HG03064 (cell line): ENCODE data around the gene TBCD.

Experiments
- ATAC-seq: cut with Tn5 transposase; IDR thresholded peaks from one replicate; pipeline ENCODE4 v1.9.1; 2021; ENCODE audit warnings: low read depth; ENCODE audit not compliant: unreplicated experiment

The TBCD gene

GRCh38 chr17:82843904-82844680 lies 92.2 kb downstream of the TBCD start:
- no peak for ATAC-seq

DNA sequence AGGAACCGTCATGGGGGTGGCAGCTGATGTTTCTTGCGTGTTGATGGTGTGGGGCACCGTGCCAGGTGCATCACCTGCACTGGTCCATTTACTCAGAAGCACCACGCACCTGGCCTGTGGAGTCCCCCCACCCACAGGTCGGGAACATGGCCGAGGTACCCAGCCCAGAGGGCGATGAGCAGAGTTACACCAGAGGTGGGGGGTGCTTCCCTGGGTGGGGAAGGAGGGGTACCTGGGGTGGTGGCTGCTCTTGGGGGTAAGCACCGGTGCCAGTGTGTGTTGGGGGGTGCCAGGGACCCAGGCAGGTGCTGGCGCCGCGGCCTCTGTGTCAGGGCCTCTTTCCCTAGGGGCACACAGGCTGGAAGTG lies 92.9 kb downstream of the TBCD start:
- ATAC-seq, result no peak

- ATAC-seq, result no peak
These were observed 93.4 kb downstream of the TBCD start for GRCh38 chr17:82845163-82845807.

DNA sequence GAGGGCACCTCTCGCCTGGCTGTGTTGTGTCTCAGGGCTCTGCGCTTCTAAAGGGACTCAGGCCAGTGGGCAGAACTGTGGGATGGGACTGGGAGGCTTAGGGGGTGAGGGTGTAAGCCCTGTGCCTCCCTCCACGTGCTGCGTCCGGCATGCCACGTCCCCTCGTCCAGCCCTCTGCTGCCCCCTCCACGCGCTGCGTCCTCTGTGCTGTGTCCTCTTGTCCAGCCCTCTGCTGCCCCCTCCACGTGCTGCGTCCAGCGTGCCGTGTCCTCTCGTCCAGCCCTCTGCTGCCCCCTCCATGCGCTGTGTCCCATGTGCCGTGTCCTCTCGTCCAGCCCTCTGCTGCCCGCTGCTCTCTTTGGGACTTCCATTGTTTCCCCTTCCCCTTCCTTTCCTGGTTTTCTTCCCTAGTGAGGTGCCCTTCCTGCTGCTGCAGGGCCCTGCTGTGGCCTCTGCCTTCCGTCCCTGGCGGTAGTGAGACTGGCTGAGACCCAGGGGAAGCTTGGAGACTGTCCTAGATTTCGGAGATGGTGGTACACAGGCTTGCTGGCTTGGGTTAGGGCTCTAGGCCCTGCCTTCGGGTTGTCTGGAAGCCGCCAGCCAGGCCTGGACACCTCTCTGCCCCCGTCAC lies 94.3 kb downstream of the TBCD start:
- no peak for ATAC-seq

GRCh38 chr17:82848022-82848592 lies 96.2 kb downstream of the TBCD start:
- no peak for ATAC-seq

GRCh38 chr17:82849076-82849945 lies 97.4 kb downstream of the TBCD start:
- ATAC-seq, result no peak

DNA sequence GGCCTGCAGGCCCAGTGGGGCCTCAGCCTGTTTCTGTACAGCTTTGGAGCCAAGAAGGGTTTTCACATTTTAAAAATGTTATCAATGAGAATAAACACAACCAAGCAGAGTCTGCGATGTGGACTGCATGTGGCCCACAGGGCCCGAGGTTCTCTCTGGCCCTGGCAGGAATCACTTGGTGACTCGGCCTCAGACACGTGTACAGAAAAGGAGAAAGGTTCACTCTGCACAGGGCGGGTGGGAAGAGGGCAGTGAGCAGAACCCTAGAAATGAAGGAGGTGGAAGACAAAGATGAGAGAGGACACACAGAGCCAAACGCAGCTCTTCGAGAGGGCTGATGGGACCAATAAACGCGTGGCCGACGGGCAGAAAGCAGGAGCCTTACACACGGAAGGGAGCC lies 99.5 kb downstream of the TBCD start:
- no peak for ATAC-seq

GRCh38 chr17:82854226-82854625 lies 102.4 kb downstream of the TBCD start:
- no peak for ATAC-seq

- ATAC-seq, result no peak
These were observed 104.5 kb downstream of the TBCD start for GRCh38 chr17:82856361-82856760.

DNA sequence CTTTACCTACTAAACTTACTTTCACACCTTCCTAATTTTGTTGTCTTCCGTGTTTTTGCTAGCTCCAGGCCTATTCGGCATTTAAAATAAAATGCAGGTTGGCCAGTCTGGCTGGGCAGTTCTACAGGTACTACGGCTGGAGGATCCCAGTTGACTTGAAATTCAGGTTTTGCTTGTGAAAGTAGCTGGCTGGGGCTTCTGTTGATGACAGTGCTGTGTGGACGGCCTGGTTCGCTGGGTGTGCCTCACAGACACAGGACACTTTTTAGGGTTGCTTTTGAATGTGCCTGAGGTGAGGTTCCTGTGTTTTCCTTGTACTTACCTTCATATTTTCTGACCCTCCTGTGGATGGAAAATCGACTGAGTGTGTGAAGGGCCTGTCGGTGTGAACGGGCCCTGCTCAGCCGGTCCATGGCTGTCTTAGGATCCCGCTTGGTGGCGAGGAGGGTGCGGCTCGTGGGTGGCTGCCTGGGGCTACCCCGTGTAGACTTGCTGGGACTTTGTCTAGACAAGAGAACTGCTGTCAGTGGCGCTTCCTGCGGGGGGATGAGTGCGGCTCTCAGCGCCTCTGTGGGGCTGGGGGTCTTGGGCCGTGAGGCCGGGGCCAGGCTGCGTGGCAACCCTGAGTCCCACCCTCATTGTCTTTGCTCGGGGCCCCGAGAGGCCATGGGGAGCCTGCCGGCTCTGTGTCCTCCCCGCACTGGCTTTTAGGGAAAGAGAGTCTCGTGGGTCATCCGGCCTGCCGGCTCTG lies 106.7 kb downstream of the TBCD start:
- no peak for ATAC-seq

DNA sequence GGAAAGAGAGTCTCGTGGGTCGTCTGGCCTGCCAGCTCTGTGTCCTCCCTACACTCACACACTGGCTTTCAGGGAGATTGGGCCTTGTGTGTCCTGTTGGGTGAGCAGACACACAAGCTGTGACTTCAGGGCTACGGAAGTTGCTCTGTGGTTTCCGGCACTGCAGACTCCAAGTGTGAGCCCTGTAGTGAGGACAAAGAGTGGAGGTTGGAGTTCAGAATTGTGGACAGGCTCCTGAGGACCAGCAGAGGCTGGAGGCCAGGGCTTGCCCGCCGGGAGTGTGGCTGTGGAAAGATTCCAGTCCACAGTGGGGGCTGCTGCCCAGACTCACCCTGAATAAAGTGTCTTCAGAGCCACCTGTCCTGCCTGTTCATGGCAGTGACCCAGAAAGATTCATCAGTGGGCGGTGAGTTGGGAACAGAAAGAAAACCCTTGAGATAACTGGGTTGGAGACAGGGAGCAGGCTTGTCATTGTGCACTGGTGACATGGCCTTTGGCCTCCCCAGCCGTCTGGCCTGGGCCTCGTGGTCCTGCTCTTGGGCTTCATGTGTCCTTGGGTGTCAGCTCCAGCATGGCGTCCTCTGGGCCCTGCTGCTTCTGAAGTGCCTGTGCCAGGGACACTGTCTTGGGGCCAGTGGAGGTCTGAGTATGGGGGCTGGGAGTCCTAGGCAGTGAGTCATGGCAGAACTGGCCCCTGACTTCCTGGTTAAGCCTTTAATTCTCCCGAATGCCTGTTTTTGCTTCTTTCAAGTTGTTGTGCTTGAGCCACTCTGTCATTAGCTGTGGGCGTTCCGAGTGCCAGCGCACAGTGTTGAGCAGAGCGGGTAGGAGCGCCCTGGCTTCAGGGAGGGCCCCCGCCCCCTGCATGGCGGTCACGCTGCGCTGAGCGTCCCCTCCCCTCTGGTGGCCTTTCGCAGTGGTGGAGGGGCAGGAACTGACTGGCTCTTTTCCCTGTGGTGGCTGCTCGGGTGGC lies 107.9 kb downstream of the TBCD start:
- ATAC-seq, result no peak

DNA sequence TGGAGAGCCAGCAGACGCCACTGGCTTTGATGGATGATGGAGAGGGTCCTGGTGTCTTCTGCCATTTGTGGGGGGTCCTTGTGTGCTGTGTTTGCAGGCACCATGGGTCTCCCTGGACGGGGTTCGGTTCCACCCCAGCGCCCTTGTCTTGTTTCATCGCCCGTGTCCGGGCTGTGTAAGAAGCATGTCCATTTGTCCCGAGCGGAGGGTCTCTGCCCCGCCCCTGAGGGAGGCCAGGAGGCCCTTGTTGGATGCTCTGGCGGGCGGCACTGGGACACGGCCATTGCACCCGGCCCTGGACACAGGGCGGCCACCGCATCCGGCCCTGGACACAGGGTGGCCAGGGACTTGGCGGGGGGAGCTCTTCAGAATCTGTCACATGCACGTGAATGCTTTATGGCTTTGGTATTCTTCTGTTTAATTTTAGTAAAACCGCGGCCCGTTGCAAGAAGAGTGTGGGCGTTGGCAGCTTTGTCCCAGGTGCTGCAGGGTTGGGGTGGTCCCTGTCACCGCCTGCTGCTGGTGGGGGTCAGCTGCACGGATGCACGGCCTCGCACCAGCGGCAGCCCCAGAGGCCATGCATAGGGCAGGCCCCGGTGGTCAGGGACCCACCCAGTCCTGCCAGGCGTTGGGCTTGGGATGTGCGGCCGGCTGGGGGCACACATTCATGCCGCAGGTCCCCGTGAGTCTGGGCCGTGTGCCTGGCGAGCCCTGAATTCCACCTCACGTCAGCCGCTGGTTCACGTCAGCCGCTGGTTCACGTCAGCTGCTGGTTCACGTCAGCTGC lies 108.9 kb downstream of the TBCD start:
- no peak for ATAC-seq

DNA sequence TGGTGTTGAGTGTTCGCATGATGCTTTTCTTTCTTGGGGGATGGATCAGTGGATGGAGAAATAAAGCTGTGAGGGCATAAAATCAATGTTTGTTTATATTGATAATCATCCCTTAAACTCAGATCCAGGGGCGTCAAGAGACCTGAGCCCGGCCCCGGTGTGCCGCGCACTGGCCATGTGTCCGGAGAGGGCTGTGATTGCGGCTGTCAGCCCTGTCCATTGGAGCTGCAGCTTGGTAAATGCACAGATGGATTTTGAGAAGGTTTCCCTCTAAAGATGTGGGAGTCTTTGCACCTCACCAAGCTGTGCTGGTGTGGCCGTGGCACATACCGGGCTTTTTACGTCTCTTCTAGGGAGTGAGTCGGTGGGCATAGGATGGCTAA lies 109.5 kb downstream of the TBCD start:
- no peak for ATAC-seq

DNA sequence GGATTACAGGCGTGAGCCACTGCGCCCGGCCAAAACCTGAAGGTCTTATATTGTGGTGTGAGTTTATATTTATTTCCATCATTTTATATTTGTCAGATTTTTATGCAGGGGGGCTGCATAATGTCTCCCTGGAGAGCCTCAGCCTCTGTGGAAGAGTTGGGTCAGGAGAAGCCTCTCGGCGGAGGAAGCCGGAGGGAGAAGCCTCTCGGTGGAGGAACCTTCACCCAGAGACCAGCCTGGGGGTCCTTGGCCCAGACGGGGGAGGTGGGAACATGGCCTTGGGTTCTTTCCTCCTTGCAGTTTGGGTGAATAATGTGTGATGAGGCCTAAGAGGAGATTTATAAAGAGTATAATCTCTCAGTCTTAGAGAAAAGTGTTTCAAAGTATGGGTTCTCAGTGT lies 110.3 kb downstream of the TBCD start:
- no peak for ATAC-seq

DNA sequence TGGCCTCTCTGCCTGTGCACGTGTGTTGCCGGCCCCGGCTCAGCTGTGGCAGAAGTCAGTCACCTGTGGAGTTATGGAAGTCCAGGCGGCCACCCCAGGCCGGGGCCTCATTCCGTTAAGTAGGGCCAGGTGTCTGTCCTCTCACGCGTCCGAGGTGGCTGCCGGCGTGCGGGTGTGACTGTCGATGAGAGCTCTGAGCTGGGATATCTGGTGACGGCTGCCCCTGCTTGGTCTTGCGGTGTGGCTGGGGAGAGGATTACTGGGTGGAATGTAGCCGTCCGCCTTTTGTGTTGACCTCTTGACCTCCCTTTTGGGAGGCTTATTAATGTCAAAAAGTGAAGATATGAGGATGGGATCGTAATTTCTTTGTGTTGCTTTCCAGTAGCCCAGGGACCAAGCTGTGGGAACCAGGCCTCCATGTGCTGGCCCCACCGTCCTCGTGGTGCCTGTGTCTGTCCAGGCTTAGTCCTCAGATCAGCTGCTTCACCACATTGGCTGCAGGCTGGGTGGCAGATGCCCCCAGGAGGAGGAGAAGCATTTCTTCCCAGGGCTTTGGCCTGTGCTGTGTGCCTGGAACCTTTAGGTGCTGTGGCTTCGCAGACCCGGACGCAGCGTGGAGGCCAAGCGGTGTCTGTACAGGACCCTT lies 111.0 kb downstream of the TBCD start:
- no peak for ATAC-seq

DNA sequence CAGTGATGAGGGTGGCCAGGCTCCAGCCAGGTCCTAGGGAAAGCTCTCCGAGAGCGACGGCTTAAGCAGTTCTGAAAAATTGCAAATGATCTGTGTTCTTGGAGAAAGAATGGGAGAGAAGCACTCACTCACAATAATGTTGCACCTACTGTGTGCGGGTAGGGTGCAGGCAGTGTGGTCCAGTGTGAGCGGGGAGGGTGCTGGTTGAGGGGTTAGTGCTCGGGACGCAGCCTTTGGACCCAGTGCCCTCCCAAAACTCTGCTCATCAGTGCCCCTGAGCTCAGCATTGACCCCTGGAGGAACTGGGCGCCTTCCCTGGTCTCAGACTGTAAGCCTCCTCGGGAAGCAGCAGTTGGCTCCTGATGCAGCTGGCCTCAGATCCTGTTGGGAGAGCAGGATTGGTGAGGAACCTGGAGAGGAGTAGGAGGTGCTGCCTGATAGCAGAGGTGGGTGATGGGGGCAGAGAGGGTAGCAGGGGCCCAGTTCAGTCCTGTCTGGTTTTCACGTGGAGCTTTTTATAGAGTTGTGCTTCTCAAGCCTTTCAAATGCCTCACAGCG lies 111.6 kb downstream of the TBCD start:
- ATAC-seq, result no peak
